OCI-LY1 (cell line): ENCODE data around the gene ALPI.

Experiments
- H2AFZ ChIP-seq: fragments of 200-600 bp; sonication (generic), shearing (Covaris generic); 2 replicates; pipeline ENCODE4 v1.6.0; 2014; ENCODE audit warnings: antibody characterized with exemption, mild to moderate bottlenecking, low read length
- H3F3A ChIP-seq: fragments of 200-600 bp; sonication (generic), shearing (Covaris generic); 2 replicates; pipeline ENCODE4 v1.6.0; 2014; ENCODE audit warnings: mild to moderate bottlenecking, antibody characterized with exemption, low read length, moderate library complexity; ENCODE audit not compliant: insufficient read depth
- H3K27ac ChIP-seq: fragments of 200-600 bp; sonication (generic); 2 replicates; pipeline ENCODE4 v1.5.1; 2014; ENCODE audit warnings: low read length, mixed run types, mild to moderate bottlenecking, low read depth; ENCODE audit not compliant: poor library complexity, severe bottlenecking
- H3K27me3 ChIP-seq: fragments of 200-600 bp; sonication (generic); 2 replicates; pipeline ENCODE4 v1.6.0; 2014; ENCODE audit warnings: antibody characterized with exemption, mild to moderate bottlenecking, low read length, moderate library complexity; ENCODE audit not compliant: insufficient read depth
- H3K36me3 ChIP-seq: fragments of 200-600 bp; sonication (generic); 2 replicates; pipeline ENCODE4 v1.6.1; 2014; ENCODE audit warnings: mild to moderate bottlenecking, antibody characterized with exemption, low read length, moderate library complexity, mixed read lengths; ENCODE audit not compliant: insufficient read depth
- H3K4me1 ChIP-seq: fragments of 200-600 bp; sonication (generic); 2 replicates; pipeline ENCODE4 v1.5.1; 2014; ENCODE audit warnings: mild to moderate bottlenecking, low read length, moderate library complexity; ENCODE audit not compliant: insufficient read depth, severe bottlenecking
- H3K4me2 ChIP-seq: fragments of 200-600 bp; sonication (generic), shearing (Covaris generic); 2 replicates; pipeline ENCODE4 v1.6.1; 2014; ENCODE audit warnings: low read length
- H3K4me3 ChIP-seq: fragments of 200-600 bp; sonication (generic); 2 replicates; pipeline ENCODE4 v1.5.1; 2014; ENCODE audit warnings: low read length, low read depth, mild to moderate bottlenecking, mixed read lengths; ENCODE audit not compliant: poor library complexity, severe bottlenecking
- H3K79me2 ChIP-seq: fragments of 200-600 bp; shearing (Covaris generic); 2 replicates; pipeline ENCODE4 v1.6.1; 2016; ENCODE audit warnings: mixed run types, low read length, mixed read lengths; ENCODE audit not compliant: insufficient read depth
- H3K9ac ChIP-seq: fragments of 200-600 bp; sonication (generic), shearing (Covaris generic); 2 replicates; pipeline ENCODE4 v1.6.1; 2014; ENCODE audit warnings: mild to moderate bottlenecking, low read length, mixed read lengths
- H3K9me2 ChIP-seq: fragments of 200-600 bp; sonication (generic), shearing (Covaris generic); 2 replicates; pipeline ENCODE4 v1.6.1; 2014; ENCODE audit warnings: low read depth, mild to moderate bottlenecking, low read length, mixed read lengths
- H3K9me3 ChIP-seq: fragments of 200-600 bp; shearing (Covaris generic); 2 replicates; pipeline ENCODE4 v1.6.1; 2014; ENCODE audit warnings: low read length, mixed read lengths
- H4K20me1 ChIP-seq: fragments of 200-600 bp; sonication (generic), shearing (Covaris generic); 2 replicates; pipeline ENCODE4 v1.6.0; 2016; ENCODE audit warnings: mild to moderate bottlenecking, low read length; ENCODE audit not compliant: insufficient read depth
- EZH2 ChIP-seq: fragments of 200-600 bp; sonication (generic), shearing (Covaris generic); IDR thresholded peaks from 2 replicates; pipeline ENCODE4 v1.8.0; 2017; ENCODE audit warnings: borderline replicate concordance, mixed run types, mild to moderate bottlenecking, antibody characterized with exemption, low read length, moderate library complexity, mixed read lengths
- TF ChIP-seq, protein P1 (sequence below): fragments of 200-600 bp; sonication (generic), shearing (Covaris generic); IDR thresholded peaks from 2 replicates; pipeline ENCODE4 v1.5.1; 2017; ENCODE audit warnings: mild to moderate bottlenecking, antibody characterized with exemption, low read length, moderate library complexity, mixed read lengths

ALPI gene

DNA sequence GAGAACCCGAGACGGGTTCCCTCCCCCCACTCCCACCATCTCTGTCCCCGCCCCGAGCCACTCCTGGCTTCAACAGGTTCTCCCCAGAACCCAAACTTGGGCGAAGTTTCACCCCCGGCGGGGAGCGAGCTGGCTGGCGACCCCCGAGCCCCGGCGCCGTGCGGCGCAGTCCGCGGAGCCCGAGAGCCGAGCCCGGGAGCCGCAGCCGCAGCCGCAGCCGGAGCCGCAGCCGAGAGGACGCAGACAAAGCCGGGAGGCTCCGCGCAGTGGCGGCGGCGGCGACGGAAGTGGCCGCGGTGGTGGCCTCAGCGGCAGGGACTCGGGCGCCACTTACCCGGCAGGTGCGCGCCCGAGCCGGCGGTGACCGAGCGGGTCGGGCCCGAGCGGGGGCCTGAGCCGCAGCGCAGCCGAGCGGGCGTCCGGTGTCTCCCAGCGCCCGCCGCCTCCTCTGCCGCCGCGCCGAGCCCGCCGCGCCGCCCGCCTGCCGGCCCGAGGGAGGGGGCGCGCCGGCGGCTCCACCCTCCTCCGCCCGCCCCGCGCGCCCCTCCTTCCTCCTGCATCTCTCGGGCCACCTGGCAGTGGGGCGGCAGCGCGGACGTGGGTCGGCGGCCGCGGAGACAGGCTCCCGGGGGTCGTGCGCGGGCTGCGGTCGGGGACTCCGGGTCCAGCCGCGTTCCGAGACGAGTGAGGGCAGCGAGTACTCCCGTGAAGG, 31.6 kb downstream of the ALPI start, which contains the start of gene ECEL1:
Gene ECEL1 (minus strand): TSS at position 450 of the 712 bp plus-strand sequence. CDS start 1,181 bp downstream, outside the sequence.
- Histone ChIP-seq H3K9me2 (no peaks in the 10 kb centered on the region), H3K4me1 (no peaks in the 10 kb centered on the region), H3K4me2 (no peak within 1 kb of the TSS), H3K79me2 (no peaks in the 10 kb centered on the region), H3K4me3 (no peak within 1 kb of the TSS), H3K9ac (no peak within 1 kb of the TSS), H3K27me3 (no peaks in the 10 kb centered on the region; the same call in 1 of the 2 replicates), H4K20me1 (no peaks in the 10 kb centered on the region), H3K9me3 (no peaks in the 10 kb centered on the region), H3F3A (no peaks in the 10 kb centered on the region), H3K27ac (no peak within 1 kb of the TSS), H3K36me3 (no peaks in the 10 kb centered on the region), H2AFZ (no peak within 1 kb of the TSS)
- no peak for TF ChIP-seq EZH2
- TF ChIP-seq, protein P1, sequence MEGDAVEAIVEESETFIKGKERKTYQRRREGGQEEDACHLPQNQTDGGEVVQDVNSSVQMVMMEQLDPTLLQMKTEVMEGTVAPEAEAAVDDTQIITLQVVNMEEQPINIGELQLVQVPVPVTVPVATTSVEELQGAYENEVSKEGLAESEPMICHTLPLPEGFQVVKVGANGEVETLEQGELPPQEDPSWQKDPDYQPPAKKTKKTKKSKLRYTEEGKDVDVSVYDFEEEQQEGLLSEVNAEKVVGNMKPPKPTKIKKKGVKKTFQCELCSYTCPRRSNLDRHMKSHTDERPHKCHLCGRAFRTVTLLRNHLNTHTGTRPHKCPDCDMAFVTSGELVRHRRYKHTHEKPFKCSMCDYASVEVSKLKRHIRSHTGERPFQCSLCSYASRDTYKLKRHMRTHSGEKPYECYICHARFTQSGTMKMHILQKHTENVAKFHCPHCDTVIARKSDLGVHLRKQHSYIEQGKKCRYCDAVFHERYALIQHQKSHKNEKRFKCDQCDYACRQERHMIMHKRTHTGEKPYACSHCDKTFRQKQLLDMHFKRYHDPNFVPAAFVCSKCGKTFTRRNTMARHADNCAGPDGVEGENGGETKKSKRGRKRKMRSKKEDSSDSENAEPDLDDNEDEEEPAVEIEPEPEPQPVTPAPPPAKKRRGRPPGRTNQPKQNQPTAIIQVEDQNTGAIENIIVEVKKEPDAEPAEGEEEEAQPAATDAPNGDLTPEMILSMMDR: no peak

DNA sequence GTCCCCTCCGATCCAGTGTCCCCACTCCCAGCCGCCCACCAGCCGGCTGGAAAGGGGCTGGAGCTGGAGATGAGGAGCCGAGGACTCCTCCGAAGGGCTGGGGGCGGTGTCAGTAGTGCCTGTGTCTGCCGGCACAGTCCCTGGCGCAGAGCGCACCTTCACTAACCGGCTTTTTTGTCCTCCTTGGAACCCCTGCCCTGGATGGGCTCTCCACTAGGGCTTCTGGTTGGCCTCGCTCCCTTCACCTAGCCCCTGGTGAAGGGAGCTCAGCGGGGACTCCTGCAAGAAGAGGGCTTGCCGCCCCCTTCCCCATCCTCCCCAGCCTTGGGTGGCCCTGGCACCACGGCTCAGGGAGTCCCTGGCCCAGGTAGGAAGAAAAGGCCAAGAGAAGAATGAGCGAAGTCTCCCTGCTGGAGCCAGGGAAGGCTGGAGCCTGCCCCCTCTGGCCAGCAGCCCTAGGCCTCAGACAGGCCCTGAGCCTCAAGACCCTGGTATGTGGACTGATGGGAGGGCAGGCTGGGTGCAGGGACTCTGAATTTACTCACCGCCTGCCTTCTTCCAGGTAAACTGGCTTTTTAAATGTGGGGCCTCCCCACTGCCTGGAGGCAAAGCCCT, 32.3 kb downstream of the ALPI start:
- Histone ChIP-seq H3K27me3 (no peaks in the 10 kb centered on the region; the same call in 1 of the 2 replicates), H4K20me1 (no peaks in the 10 kb centered on the region), H3K9ac (no peak overlapping the region), H3K9me3 (no peaks in the 10 kb centered on the region), H3K79me2 (no peaks in the 10 kb centered on the region), H3F3A (no peaks in the 10 kb centered on the region), H3K4me3 (no peak overlapping the region), H3K4me2 (no peak overlapping the region), H2AFZ (no peak overlapping the region), H3K4me1 (no peaks in the 10 kb centered on the region), H3K27ac (no peak overlapping the region), H3K36me3 (no peaks in the 10 kb centered on the region), H3K9me2 (no peaks in the 10 kb centered on the region)
- TF ChIP-seq, protein P1: no peak
- TF ChIP-seq EZH2: no peak

DNA sequence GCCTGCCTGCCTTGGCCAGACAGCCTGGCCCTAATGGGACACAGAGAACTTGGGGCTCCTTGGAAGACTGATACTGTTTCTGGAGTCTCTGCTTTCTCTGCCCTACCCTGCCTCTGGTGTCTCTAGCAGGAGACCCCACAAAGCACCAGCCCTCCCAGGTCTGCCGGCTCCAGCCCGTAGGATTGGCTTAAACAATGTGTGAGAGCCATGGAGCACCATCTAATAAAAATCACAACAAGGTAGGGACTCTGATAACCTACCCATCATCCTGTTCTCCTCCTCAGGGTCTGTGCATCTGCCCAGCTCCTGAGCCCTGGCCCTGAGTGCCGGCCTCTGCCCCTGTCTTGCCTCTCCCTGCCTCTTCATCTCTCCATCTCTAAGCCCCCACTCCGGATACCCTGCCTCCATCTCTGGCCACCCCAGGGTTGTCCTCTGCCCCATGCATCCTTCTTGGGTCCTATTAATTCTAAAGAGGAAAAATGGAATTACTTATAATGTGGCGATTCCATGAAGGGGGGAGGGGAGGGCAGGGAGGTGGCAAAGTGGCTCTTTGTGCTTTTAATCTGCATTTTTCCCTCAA, 32.9 kb downstream of the ALPI start:
- no peaks in the 10 kb centered on the region for H3K36me3 ChIP-seq
- H3F3A ChIP-seq: no peaks in the 10 kb centered on the region
- no peaks in the 10 kb centered on the region for H3K9me3 ChIP-seq
- no peak overlapping the region for H3K27ac ChIP-seq
- H3K4me1 ChIP-seq: no peaks in the 10 kb centered on the region
- no peak overlapping the region for H3K9ac ChIP-seq
- no peak for TF ChIP-seq EZH2
- TF ChIP-seq, protein P1: no peak
- H3K9me2 ChIP-seq: no peaks in the 10 kb centered on the region
- no peaks in the 10 kb centered on the region; the same call in 1 of the 2 replicates for H3K27me3 ChIP-seq
- H3K4me3 ChIP-seq: no peak overlapping the region
- no peak overlapping the region for H2AFZ ChIP-seq
- H3K4me2 ChIP-seq: no peak overlapping the region
- no peaks in the 10 kb centered on the region for H3K79me2 ChIP-seq
- no peaks in the 10 kb centered on the region for H4K20me1 ChIP-seq
